Medulla oblongata (tissue), 1 donor: ENCODE data around the gene FEZF2.

Experiments
- DNase-seq: peaks from one replicate; pipeline ENCODE4 v3.0.0-alpha.2; 2015; ENCODE audit errors: extremely low spot score

The FEZF2 gene

DNA sequence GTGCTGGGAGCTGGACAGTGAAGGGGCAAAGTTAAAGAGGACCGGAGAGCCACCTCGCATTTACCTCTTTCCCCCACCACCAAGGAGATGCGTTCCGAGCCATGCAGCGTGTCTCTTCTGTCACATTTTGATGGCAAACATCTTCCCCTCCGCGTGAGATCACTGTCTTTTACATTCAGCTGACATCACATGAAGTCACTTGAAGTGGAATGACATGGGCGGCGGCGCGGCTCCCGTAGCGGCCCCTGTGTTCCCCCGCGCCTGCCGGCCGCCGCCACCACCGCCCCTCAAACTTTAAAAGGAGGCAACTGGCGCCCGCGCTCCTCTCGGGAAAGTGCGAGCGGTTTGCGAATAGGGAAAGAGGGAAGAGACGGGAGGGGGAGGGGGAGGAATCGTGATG is at the start of gene FEZF2:
Gene FEZF2, minus strand, starts transcription at position 336 of the 400 bp plus-strand sequence. CDS start 682 bp downstream, outside the sequence.
- DNase-seq, result no peak

DNA sequence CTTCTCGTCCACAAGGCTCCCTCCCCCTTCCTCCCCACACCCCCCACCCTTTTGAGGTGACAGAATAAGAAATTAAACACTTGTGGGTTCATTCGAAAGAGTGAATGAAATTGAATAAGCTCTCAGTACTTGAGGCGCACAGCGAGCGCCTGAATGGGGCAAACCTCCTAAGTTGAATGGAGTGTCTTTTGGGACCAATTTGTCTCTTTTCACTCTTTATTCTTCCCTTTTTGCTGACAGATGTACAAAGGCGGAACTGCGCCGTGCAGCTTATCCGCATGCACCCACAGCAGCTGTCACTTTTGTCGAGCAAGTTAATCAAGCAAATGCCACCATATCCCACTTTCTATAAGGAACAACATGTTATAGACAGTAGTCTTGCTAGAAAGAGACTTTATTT is 47.9 kb upstream of the FEZF2 start:
- no peak for DNase-seq

DNA sequence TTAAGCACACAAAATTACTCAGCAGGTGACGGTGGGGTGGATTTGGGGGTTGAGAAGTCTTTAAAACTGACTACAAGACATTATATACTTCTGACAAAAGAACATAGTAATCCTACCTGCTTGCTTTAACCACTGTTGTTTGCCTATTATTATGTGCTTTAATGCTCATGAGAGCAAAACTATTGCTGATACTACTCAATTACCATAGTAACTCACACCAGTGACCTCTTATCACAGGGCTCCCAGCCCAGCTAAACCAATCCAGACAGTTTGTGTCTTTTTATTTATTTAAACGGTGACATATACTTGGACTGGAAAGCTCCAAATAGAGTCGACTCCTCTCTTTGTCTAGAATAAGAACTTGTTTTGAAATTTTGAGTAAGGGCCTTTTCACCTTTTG is 42.8 kb upstream of the FEZF2 start:
- no peak for DNase-seq

DNA sequence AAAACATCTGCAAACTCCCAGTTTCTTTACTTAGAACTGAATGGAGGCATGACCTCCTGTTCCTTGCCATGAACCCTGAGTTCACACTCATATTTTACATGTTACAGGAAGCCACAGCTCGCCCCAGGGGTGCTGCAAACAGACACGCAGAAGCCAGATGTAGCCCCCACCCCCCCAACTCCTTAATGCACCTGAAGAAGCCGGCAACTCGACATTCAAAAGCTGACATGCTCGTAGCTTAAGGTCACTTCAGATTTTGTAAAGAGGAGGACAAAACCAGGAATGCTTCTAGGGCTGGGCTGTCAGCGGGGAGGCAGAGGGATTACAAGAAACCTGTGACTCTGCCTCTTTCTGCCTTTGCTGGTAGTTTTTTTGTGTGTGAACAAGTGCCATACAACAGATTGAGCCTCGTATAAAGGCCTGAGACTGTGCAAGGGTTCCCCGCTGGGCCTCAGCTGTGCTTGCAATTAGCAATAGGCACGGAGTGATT is 42.0 kb upstream of the FEZF2 start:
- DNase-seq, result no peak

DNA sequence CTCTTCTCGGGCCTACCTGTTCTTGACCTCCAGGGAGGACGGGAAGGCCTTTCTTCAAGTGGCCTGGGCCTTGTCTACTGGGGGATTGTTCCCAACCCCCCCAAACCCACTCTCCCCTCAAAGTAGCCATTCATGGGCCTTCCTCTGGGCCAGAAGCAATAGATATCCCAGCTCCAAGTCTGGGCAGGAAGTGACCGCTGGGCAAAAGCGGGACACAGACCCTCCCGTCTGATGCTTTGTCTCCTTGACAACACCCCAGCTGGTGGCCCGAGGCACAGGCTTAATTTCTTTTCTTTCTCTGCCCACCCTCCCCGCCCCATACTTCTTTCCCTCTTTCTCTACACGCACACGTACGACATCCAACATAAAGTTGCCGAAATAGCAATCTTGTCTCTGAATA is 41.4 kb upstream of the FEZF2 start:
- DNase-seq, result no peak

DNA sequence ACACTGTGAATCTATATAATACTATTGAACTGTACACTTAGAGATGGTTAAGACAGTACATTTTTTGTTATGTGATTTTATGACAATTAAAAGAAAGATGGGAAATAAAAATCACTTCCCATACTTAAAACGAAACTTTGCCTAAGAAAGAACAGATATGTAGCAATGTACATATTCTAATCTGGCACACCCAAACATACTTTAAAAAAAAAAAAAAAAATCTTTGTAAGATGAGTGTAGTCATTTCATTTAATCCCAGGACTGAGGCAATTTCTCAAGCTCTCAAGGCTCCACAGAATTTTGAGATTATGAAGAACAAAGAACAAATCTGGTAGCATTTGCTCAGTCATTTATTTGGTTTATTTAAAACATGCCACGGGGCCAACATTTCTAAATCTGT is 40.3 kb upstream of the FEZF2 start:
- no peak for DNase-seq

DNA sequence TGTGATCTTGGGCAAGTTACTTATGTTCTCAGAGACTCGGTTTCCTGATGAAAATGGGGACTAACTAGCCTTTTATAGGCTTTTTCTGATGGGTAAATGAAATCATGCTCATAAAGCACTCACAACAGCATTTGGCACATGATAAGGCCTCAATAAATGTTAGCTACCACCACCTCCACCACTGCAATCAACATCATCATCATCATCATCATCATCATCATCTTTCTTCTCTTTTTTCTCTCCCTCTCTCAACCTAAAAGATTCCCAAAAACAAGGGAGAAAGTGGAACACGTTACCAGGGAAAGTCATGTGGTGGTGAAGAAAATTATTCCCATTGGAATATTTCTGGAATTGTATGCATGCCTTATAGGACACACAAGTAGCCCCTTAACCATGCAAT is 33.6 kb upstream of the FEZF2 start:
- no peak for DNase-seq

DNA sequence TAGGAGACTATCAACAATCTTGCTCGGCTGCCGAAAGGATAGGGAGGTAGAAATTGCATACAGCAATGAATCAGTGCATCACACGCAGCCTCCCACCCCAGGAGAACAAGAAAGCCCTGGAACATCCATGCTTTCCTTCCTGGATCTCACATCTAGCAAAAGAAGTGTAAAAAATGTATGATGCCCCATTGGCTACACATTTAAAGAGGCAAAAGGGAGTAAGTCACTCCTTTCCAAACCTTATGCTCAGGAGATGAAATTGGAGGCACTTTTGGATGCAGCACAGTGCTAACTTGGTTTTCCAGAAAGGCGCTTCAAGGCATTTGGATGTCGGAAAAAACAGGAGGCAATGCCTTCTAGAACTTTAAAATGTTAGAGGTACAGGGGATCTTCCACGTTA is 32.2 kb upstream of the FEZF2 start:
- DNase-seq, result no peak

DNA sequence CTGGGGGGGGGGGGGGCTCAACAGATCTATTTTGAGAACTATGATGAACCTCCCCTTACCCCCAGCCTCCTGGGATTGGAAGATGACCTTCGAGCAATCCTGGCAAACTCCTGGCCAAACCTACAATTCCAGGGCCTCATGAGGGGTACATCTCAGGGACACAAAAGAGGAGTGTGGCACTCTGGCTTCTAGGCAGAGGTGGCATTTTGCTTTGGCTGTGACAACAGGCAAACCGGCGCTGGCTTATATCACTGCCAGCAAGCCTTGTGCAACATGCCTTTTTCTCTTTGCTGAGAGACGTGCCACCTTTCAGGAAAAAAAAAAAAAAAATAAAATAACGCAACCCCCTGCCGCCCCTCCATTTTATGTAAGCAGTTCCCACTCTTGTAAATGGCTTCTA is 31.8 kb upstream of the FEZF2 start:
- DNase-seq, result no peak

DNA sequence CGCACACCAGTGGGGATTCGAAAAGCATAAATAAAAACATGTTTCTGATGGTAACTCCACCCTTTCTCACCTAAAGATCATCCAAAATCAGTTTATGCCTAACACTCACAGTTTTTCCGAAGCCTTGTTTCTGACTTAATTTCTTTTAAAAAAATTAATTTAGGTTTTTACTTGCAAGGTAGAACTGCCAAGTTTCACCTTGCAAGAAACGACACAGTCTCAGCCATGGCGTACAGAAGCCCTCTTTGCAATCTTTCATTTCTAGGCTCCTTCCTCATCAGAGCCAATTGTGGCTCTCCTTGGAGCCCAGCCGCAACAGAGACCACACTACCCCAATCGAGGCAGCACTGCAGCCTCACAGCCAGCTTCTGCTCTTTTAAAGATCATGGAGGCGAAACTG is 31.0 kb upstream of the FEZF2 start:
- DNase-seq, result no peak

DNA sequence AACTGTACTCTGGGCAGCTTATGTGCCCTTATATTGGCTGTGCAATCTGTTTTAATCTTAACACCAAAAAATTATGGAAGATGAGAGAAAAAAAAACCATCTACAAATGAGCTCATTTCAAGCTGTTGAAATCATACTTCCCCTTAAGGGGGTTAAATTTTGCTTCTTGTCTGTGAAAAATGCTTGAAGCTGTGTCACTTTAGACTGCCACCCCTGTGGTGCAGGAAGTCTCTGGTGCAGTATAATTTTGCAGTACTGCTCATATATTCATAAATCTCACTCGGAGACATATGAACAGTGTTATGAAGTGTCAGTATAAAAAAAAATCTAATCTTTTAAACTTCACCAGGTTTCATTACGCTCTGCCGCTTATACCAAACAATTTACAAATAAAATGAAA is 30.4 kb upstream of the FEZF2 start:
- DNase-seq, result no peak

DNA sequence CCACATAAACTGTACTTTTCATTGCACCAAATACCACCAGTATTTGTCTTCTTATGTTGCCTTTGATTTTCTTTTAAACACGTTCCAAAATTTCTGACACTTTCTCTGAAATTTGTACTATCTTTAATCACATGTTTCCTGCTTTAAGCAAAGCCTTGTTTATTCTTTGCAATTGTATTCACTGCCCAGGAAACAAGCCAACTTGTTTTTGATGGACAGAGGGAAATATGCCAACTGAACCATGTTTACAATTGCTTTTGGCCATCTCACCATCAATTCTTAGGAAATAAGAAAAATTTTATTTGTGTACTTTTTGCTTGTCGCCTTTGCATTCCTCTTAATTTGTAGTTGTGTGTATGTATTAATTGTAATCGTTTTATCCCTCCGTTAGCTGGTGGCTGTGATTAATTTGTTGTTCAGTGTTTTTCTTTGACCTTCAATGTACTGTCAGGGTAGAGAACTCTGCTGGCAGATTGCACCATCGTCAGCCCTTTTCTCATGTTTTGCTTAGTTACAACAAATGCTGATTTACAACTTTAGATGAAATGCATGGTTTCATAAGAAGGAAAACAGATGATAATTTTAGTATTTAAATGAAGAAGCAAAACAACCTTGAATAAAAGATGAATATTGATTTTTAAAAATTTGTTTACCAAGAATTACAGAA is 19.4 kb upstream of the FEZF2 start:
- DNase-seq, result no peak

DNA sequence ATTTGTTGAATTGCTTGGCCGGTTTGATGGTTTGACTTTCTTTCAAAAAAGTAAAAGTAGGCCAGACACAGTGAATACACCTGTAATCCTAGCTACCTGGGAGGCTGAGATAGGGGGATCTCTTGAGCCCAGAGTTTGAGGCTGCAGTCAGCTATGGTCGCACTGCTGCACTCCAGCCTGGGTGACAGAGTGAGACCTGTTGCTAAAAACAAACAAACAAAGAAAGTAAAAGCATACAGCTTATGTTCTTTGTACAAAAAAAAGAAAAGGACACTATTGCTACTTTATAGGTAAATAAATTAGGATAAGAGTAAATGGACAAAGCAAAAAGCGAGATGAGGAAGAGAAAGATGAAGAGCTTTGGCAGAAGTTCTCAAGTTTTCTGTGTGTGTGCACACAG is 13.9 kb upstream of the FEZF2 start:
- DNase-seq, result no peak

DNA sequence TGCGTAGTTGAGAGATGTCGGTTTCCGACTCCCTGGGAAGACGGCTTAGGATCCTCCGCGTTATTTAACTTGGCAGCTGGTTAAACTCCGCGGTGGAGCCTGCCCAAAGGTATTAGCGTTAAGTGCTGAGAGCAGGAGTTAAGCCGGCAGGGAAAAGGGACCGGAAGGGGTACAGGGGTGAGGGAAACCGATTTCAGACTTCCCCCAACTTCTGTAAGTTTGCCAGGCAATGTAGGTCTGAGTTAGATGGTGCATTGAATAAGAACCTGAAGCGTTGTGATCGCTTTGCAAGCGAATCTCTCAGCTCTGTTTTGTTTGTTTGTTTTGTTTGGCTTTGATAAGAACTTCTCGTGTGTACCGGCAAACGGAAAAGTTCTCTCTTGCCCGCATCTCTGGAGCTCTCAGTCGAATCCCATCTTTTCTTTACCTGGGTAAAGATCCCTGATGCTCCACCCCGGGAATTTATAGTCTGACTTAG is 6.0 kb upstream of the FEZF2 start:
- no peak for DNase-seq

DNA sequence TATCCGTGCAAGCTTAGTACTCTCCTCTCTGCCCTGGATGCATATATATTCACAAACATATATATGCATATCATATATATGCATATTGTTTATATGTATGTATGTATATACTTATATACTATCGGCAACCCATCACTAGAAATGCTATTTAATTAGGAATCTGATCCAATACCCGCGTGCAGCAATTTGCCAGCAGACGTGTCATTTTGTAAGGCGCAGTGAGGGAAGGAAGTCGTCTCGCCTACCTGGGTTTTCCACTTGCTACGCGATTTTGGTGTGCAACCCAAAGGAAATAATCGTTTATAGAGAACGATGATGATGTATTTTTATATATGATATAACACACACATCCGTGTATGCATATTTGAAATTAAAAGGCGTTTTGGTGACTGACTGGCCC is 5.6 kb upstream of the FEZF2 start:
- DNase-seq, result no peak

DNA sequence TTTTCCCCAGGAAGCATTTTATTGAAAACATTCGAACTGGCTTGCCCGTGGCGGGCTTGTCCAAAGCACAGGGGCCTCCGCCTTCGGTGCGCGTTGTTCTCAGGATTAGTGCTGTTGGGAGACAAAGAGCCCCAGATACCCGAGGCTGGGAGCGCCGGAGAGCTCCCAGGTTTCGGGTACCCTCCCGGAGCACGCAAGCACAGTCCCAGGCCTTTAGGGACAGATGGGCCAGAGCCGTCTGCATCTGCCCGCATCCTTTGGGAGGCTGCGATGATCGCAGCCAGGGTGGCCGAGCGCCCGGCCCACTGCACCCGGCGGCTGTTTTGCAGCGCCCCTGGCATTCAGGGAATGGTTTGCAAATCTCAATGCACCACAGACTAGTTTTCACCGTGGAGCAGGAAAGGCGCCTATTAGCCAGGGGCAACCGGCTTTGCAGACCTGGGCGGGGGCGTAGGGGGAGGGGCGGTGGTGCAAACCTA is 5.0 kb upstream of the FEZF2 start:
- DNase-seq, result no peak

DNA sequence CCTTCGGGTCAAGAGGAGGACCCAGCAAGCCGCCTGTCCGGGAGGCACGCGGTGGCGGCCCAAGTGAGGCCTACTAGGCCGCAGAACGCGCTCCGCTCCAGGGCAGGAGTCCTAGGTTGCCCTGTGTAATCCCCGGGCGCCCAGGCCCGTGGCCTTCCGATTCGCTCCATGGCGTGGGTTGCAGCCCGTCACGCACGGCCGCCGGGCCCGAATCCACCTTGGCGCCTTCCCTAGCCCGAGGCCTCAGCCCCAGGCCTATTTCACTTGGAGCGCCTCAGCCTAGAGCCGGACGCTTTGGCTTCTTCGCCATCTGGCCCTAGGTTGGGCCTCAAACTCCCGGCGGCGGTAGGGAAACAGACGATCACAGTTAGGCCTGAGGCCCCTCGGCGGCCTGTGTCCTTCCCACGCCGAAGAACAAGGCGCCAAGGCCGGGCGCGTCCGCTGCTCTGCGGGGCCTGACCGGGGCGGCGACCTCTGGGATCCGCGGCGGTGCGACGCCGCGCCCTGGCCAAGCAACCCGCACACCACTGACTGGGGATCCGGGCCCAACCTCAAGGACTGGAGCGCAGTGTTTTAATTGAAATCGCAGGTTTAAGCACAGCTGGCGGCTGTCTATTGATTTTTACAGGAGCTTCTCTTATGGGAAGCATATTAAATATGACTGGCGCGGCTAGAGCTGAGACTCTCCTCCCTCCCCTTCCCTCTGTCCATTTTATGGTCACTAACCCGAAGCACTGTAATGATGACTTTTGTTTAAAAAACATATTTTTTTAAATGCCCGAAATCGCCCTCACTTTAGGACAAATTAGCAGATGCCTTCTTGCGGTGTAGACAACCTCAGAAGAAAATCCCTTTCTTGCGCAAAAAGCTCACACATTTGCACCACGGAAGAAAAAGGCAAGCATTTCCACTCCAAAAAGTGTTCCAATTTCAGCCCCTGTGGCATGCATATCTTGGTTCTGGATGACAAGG is 3.8 kb upstream of the FEZF2 start:
- no peak for DNase-seq

DNA sequence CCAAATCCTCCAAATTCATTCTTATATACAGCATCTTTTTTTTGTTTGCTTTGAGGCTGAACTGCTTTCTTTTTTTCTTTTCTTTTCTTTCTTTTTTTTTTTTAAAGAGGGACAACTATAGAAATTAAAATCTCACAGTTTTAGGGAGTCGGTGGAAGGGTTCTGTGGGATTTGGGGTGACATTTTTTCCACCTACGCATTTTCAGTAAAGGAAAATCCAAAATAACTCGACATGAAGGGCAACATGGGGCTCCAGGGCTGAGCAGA is 3.0 kb upstream of the FEZF2 start:
- DNase-seq, result no peak

DNA sequence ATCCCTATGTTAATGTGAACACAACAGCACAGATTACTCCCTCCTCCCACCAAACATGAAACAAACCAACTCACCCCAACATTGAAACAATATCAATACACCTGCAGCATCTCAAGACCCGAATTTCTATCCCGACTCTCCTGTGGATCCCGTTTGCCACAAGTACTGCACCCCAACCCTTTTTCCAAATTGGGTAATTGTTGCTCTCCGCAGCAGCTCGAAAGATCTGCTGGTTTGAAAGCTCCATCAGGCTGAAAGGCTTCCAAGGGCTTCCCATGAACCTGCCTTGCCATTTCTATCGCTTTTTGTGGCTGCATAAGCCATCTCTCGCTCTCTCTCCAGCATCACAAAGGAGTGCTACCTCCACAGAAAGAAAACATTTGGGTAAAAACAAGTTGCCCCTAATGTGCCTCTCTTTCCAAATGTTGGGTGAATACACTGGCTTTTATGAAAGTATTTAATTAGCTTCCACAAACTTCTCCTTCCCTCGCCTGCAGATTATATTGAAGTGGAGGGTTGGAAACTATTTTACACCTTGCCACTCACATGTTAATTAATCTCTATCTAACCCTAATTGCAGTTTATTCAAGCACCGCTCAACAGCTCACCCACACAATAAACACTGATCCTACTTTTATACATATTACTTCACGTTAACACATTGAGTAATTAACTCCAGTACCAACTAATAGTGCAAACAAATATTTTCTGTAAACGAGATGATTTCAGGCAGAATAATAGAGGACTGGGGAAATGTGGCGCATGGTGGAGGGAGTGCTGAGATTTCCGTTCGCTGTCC is 2.5 kb upstream of the FEZF2 start:
- no peak for DNase-seq

DNA sequence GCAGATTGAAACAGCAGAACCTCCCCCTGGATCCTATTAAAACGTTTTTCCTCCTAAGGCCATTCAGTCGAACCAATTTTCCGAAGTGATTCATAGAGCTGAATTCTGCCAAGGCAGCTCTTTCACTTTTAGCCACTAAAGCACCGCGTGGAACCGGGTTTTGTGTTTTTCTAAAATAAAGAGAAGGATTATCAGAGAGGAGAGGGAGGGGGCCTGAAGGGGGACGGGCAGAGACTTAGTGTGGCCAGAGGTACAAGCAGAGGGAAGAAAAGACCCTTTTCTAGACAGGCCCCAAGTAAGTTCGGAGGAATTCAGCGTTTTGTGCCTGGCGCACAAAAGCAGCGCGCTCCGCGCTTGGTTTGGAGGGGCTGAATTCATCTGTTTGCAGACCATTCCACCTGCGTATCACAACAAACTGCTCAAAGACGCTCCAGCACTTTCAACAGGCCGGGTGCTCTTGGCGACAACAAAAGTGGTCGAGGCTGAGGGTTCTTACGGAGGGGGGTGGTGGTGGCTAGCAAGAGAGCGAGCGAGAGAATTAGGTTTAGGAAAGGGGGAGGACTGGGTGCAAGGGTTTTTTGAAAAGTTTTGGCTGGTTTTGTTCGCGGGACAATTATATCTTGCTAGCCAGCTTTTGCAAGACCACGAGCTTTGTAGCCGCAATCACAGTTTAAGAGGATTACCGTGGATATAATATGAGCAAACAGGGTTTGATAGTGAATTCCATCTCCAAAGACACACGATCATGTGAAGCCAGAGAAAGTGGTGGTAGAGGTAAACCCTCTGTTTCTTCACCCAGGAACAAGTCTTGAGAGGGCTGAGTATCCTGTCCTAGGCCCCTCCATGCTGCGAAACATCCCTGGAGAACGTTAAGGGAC is 1.2 kb upstream of the FEZF2 start:
- DNase-seq, result no peak

DNA sequence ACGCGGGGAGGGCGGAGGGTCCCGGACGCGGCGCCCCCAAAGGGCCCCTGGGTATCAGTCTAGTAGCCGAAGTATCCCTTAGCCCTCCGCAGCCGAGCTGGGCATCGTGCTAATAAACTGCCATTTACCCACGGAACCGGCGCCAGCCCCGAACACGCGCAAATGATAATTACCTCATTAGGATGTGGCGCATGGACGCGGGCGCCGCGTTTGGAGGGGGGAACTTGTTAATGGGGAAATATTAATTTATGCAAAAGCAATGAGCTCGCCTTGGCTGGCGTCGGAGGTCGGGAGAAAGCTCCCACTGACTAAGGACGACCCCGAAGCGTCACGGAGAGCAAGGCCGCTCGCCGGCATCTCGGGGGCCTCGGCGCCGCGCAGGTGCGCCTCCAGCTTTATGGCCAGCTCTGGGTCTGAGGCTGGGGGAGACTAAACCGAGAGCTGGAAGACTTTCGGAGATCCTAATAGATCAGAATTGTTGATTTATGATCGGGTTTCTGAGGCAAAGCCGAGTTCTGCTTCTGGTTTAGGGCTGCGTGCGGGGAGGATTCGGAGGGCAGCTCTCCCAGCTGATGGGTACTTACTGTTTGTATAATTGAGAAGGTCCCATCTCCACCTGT is 474 bp upstream of the FEZF2 start:
- no peak for DNase-seq
